CD1c-positive myeloid dendritic cell (primary cell): ENCODE results near the gene EGFR.

Experiments
- DNase-seq: peaks from one replicate; pipeline ENCODE4 v3.0.0-alpha.2; 2016; ENCODE audit errors: extremely low spot score

The EGFR gene

DNA sequence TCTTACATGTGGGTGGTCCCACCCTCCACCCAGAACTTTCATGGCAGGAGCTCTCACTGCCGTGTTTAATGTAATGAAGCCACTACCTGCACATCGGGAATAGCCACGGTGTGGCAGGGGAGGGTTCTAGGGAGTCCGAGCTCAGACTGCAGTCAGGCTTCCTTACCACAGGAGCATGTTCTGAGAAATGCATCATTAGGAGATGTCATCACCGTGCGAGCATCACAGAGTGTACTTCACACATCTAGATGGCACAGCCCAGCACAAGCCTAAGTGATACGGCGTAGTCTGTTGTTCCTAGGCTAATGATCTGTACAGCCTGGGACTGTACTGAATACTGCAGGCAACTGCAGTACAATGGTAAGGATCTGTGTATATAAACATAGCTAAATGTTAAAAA is 193.4 kb downstream of the EGFR start:
- no peak for DNase-seq

DNA sequence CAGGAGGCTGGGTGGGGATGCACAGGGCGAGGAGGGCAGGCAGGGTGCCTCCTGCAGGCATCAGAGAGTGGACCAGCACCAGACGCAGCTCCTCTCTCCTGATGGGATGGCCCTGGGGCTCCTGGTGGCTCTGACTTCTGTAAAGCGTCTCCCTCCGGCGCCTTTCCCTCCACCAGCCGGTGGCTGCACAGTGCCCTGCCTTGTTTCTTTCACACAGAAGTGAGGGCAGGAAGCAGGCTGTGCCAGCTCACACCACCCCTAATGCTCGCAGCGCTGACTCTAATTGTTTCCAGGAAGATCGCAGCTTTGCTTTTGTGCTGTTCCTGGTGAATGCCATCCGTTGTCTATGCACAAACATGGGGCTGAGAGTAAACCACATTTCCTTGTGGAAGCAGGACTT is 194.0 kb downstream of the EGFR start:
- no peak for DNase-seq

DNA sequence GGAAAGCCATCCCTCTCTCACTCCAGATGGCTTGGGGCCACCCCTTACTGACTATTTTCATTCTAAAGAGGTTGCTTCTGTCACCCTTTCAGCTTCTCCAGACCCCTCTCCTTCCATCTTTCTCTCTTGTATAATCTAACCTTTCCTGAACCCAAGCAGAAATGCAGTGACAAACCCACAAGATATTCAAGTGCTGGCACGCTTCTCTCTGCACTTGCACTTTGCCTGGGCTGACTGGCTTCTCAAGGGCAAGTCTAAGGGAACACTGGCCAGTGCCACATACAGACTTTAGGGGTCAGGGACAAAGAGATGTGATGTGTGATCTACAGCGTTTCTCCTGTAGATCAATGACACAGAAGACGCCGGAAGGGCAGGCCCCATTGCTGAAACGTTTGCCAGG is 195.9 kb downstream of the EGFR start:
- no peak for DNase-seq

DNA sequence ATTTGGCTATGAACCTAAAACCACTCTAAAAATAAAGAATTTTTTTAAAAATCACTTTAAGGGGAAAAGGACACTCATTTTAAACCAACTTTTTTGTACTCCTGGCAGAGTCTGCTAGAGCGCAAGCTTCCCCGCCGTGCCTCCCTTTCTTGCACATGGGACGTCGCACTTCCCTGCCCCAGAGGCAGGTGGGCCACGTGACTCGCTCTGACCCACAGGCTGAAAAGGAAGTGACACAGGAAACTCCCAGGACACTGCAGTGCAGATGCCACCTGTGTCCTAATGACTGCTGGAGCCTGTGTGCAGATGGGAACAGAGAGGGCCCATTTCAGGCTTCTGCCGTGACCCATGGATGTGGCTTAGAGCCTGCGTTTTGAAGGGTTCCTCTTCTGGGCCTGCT is 204.2 kb downstream of the EGFR start:
- DNase-seq, result no peak

DNA sequence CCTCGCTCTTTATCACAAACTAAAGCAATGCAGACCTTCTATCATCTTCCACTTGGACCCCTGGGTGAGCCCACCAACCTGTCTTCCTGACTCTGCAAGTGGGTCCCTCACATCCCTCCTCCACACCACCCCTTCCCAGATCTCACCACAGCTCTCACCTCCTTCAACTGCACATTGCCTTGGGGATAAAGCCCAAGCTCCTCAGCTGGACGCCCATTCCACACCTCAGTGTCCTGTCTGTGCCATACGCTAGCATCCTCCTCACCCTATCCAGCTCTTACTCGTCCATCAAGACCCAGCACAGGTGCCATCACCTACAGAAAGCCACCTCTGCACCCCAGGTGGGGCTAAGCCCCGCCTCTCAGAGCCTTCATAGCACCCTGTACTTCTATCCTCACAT is 205.3 kb downstream of the EGFR start:
- DNase-seq, result no peak

DNA sequence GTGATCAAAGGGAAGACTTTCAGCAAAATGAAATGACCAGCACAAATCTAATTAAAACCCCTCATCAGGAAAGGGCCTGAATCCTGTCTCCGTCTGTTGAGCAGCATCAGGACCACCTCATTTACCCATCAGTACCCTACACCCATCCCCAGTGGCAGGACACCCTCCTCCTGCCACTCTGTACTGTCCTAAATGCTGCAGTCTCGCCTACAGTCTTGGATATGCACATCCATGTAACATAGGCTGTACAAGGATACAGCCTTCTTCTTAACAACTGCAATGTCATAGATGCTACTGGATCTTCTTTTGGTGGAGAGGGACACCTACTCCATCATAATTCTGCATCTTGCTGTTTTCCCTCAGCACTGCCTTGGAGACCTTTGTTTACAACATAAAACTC is 206.0 kb downstream of the EGFR start:
- DNase-seq, result no peak

DNA sequence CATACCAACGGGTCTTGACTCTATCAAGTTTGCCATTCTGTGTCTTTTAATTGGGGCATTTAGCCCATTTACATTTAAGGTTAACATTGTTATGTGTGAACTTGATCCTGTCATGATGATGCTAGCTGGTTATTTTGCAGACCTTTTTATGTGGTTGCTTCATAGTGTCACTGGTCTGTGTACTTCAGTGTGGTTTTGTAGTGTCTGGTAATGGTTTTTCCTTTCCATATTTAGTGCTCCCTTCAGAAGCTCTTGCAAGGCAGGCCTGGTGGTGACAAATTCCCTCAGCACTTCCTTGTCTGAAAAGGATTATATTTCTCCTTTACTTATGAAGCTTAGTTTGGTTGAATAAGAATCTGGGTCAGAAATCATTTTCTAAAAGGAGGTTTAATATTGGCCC is 211.2 kb downstream of the EGFR start:
- no peak for DNase-seq

DNA sequence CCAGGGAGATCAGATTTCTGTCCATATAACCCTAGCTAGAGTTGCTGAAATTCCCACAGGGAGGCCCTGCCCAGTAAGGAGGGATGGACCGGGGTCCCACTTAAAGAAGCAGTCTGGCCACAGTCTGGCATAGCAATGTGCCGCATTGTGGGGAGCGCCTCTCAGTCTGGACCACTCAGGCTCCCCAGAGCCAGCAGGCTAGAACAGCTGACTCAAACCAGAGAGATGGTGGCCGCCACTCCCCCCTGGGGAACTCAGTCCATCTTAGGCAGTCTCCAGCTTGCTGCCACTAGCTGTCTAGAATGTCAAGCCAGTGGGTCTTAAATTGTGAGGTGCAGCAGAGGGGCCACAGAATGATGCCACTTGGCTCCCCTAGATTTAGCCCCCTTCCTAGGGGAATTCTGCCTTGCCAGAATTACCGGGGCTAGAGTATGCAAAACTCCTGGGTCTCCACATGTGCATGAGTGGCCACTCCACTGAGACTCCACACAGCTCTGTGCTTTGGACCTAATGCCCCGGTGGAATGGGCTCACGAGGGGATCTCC is 213.0 kb downstream of the EGFR start:
- DNase-seq, result no peak

DNA sequence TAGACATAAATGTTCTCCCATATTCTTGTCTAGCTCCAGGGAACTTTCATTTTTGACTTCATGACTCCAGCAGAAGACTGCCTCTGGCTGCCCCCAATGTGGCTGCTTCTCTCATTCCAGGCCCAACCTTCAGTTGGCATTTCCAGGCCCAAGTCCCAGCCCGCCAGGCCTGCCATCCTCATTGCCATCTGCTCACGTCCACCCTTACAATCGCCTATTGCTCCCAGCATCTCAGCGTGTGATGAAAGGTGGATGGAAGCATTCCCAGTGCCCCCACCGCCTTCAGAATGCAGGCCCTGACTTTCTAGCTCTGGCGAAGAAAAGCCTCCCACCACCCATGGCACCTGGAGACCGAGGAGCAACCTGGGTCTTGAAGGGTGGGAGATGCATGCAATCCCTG is 214.2 kb downstream of the EGFR start:
- no peak for DNase-seq

DNA sequence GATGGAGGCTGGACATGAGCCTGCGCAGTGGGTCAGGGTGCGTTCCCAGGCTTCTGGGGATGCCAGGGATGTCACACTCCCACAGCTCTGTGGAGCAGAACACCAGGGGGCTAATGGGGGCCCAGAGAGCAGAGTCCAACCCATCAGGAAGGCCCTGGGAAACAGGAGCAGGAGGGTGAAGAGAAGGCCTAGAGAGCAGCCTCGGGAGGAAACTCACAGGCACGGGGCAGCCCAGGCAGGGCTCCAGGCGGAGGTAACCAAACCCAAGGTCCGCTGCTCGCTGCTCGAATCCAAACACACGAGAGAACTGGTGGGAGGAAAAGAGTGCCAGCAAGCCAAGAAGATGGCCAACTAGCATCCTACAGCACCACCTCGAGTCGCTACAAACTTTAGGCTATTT is 215.6 kb downstream of the EGFR start:
- no peak for DNase-seq

DNA sequence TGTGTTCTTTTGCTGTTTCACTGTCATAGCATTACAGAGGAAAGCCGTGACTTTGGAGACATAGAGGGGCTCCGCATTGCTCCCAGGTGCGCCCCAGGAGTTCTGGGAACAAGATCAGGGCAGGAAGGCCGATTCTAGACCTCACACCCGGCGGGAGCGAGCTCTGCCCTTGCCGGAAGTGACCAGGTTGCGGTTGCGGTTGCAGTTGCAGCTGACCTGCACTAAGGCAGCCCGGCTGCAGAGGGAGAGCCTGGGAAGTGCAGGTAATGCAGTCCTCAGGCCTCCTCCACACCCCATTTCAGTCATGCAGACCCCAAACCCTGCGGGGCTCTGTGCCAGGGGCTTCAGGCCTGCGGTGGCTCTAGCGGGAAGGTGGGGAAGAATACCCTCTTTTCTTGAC is 216.3 kb downstream of the EGFR start:
- no peak for DNase-seq

DNA sequence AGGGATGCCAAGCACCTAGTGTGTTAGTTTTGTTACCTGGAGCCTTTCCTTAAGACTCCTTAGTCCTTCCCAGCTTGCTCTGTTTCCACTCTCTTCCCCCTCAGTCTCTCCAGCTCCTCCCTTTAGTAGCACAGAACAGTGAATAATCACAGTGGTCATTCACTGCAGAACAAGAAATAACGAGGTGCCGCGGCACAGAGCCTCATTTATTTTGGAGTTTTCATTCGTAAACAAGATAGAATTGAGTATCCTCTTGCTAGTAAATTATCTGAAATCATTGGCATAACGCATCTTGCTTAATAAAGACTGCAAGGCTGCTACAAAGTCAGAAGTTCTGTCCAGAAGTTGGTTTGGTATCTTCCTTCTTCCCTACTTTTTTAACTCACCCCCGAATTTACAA is 217.0 kb downstream of the EGFR start:
- DNase-seq, result no peak

DNA sequence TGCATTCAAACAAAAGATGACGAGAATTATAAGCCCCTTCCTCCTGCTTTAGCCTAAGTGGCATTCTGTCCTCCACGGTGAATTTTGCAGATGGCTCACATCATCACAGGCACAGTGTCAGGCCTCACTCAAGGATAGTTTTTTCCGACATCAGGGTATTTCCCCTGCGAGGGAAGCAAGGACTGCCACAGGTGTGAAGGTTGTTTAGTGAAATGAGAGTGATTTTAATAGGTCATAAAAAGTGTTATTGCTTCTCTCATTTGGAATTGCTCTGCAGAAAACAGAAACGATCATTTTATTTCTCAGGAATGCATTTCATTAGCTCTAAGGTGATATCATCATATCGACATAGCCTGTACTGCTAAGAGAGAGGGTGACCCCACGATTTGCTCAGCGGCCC is 217.7 kb downstream of the EGFR start:
- no peak for DNase-seq

DNA sequence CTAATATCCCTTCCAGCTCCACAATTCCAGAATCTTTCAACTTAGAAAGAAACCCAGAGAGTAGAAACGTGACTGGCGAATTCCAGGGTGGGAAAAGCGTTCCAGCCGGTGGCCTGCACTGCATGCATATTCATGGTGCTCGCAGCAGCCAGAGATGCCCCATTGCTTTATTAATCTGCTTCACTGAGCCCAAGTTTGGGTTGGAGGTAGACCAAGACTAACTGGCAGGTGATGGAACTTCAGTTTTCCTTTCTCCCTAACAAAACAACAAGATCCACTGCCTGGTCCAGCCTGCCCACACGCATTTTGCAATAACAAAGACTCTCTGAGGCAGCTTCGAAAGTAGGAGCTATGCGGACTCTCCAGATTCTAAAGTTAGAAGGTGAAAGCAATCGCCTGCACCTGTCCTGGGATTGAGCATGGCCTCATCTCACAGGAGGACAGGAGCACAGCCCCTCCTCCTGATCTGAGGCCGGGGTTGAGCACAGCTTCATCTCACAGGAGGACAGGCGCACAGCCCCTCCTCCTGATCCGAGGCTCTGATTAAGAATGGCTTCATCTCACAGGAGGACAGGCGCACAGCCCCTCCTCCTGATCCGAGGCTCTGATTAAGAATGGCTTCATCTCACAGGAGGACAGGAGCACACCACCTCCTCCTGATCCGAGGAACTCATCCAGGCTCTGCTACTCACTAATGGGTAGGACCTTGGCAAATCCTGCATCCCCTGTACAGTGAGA is 218.5 kb downstream of the EGFR start:
- DNase-seq, result no peak

DNA sequence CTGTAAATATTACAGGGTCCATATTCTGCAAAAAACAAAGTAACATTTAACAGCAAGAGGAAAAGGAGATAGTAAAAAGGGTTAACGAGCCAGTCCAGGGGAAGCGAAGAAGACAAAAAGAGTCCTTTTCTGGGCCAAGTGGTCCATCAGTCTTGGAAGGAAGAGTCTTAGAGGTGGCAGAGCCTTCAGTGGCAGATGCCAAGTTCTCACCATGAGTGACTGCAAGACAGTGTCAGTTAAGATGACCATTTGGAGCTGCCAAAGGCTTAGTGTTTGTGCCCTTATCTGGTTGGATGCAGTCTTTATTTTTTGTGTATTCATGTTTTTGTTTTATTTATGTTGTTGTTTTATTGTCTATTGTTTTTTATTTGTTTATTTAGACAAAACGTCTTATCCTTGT is 220.6 kb downstream of the EGFR start:
- DNase-seq, result no peak

DNA sequence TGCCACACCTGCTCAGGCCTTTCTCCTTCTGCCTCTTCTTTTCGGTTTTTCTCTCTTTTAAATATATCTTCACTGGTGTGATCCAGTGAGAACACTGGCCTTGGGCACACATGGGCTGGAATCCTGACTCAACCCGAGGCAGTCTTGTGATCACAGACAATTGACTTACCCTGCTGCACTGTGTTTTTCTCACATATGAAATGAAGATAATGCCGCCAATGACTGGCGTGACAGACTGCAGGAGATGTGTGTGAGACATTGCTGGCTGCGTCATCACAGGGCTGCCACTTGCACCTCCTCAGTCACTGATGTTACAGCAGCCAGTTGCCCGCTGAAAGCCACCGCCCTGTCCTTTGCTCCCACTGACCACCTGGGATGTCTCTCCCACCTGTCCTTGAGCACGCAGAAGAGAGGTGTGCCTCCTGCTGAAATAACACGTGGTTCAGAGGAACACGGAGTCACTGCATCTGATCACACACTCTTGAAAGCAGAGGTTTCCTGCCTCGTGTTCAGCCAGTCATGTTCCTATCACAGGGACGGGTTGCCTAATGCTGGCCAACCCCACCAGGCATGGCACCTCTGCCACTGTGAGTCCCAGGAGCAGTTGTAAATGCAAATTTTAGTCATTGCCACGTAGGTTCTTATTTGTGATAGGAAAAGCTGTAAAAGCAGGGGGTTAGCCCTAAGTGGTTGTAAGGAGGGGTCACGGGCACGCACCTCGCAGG is 221.8 kb downstream of the EGFR start:
- DNase-seq, result no peak

DNA sequence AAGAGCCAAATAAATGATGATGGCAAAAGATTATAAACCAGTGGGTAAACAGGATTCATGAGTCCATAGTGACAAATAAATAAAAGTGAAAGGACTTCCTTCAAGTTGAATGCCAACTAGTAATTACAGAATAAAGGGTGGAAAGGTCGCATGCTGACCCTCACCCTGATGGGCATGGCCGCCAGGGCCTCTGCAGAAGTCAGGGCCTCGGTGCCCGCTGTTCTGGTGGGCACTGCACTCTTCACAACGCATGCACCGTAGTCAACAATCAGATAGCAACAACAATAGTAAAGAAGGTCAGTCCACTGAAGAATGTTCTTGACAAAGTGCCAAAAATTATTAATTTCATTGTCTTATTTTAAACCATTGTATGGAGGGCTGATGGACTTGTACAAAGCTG is 223.1 kb downstream of the EGFR start:
- DNase-seq, result no peak

DNA sequence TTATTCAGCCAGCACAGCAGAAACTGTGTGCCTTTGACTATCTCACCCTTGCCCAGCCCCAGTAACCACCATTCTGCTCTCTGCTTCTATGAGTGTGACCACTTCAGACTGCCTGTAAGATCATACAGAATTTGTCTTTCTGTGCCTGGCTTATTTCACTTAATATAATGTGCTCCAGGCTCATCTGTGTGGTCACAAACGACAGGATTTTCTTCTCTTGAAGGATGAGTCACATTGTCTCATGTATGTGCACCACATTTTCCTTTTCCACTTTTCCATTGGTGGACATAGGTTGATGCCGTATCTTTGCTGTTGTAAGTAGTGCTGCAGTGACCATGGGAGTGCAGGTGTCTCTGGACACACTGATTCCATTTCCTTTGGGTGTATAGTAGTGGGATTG is 223.8 kb downstream of the EGFR start:
- DNase-seq, result no peak

DNA sequence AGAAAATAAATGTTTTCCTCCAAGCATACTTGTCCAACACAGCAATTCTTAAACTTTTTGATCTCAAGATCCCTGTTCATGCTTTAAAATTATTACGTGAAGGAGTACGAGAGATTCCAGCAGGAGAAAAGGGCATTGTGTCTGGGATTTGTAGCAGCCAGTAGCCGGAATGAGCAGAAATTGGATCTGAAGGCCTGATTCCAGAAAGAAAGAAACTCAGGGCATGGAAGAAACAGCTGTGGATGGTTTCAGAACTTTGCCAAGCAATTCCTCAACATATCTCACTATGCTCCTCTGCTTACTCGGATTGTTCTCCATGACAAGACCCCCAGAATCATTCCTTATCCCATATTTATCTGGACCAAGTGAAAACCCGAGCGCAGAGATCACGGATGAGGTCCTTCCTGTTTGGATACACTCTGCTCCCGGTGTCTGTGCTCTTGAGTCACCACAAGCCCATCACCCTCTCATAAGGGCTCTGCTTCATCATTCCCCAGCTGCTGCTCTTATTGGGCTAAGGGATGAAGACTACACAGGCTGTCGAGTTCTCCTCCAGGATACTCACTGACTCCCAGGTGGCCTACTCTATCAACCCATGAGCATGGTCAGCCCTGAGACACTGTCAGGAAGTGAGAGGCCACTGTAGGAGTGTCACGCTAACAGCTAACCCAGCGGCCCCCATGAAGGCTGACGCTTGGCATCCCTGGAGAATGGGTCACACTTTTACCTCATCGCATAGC is 225.4 kb downstream of the EGFR start:
- no peak for DNase-seq

DNA sequence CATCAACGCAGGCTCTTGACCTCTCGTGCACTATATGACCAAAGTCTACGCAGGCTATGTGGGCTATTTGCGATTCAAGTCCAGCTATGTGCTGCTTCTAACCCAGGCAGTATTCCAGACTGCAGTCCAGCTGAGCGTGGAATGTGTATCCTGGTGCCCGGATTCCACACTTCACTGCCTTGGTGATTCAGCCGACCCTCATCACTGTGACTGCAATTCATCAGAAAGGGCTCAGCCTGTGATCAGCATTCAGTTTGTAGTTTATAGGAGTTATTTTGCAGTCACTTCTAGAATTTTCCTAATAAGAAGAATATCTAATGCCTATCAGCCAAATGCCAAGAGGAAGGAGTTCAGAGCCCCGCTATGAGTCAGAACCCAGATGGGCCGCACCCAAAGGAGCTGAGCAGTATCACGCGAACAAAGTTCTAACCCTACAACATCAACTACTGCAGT is 226.5 kb downstream of the EGFR start:
- no peak for DNase-seq

DNA sequence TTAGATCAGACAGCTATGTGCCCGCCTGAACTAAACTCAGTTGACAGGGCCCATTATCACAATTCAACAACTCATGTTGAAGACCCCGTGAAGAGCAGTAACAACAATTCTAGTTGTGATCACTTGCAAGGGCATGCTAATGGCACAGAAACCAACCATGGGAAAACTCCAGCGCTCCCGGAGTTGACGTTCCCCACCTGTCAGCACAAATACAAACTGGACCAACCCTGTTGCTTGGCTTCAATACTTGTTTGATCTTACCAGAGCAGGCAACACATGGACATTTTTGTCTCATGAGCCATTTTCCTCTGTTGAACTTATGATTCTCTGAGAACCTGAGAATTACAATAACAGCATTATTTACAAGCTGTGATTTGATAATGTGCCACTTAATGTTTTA is 227.4 kb downstream of the EGFR start:
- no peak for DNase-seq

DNA sequence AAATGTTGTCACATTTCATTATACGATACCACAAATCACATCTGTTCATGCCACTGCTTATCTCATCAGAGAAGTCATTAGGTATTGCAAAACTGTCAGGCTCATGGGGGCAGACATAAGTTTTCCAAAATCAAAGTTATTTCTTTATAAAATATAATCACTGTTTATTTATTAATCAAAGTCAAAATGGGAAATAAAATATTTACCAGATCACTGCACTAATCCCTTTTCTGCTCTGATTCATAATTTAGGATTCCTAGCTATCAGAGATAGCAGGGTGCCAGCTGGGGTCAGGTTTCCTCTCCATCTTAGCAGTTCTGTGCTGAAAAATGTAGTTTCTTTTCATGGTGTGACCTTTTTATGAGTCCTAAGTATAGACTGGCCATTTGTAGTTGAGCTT is 228.6 kb downstream of the EGFR start:
- no peak for DNase-seq

DNA sequence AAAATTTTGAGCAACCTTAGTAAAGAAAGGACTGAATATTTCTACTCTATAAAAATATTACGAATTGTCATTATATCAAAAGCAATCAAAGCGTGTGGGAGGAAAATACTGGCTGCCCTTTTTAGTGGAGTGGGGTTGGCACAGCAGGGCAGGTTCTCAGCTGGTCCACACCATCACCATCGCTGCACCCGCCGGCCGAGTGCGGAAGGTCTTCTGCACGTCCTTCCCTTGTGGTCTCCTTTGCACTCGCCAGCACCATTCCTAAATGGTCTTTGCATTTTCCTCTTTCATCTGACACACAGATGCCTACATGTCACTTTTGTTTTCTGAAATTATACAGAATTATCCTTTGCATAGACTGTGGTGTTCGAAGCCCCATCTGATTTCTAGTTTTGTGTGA is 229.7 kb downstream of the EGFR start:
- DNase-seq, result no peak
